Activated CD4-positive, alpha-beta memory T cell treated with anti-CD3 and anti-CD28 coated beads, Interleukin-2, amount 10 ng/mL, durations not matched to agents 7 days and 5 days (primary cell): Measurements from ENCODE around the gene PPFIA1. TPM values are rescaled to one million over a fixed set of nuclear protein-coding genes. Genes with fewer than 3 reads are reported as not detected.

ENCODE experiments used
- CTCF ChIA-PET: fragments of 350-600 bp; sonication (Branson Sonifier 250); formaldehyde crosslinking; loops from one replicate; lab custom pipeline; 2021; ENCODE audit warnings: antibody characterized with exemption, inconsistent platforms; lab: Charles Lee
- POLR2A ChIA-PET: fragments of 350-600 bp; sonication (Branson Sonifier 250); formaldehyde crosslinking; loops from one replicate; lab custom pipeline; 2021; ENCODE audit warnings: antibody characterized with exemption; lab: Charles Lee
- DNase-seq: peaks from one replicate; pipeline ENCODE4 v3.0.0-alpha.2; 2020
- H3K27ac Mint-ChIP-seq: one replicate; pipeline ENCODE4 v1.8.0; 2021; ENCODE audit warnings: mild to moderate bottlenecking, mixed read lengths
- H3K27me3 Mint-ChIP-seq: one replicate; pipeline ENCODE4 v1.8.0; 2021; ENCODE audit warnings: mixed read lengths
- H3K36me3 Mint-ChIP-seq: one replicate; pipeline ENCODE4 v1.8.0; 2021; ENCODE audit warnings: low read depth, mixed read lengths
- H3K4me1 Mint-ChIP-seq: one replicate; pipeline ENCODE4 v1.8.0; 2021; ENCODE audit warnings: mixed read lengths
- H3K4me3 Mint-ChIP-seq: one replicate; pipeline ENCODE4 v1.8.0; 2021; ENCODE audit warnings: mild to moderate bottlenecking, mixed read lengths
- H3K9me3 Mint-ChIP-seq: one replicate; pipeline ENCODE4 v1.8.0; 2021; ENCODE audit warnings: mixed read lengths
- total RNA-seq, 2 experiments: library from RNA; stranded (reverse); gene quantifications; one replicate each; pipeline ENCODE4 v1.2.3, GENCODE V29; 2021

Gene PPFIA1
- total RNA-seq, 2 experiments from 2014 or later: 22.5 to 23.8 TPM

DNA sequence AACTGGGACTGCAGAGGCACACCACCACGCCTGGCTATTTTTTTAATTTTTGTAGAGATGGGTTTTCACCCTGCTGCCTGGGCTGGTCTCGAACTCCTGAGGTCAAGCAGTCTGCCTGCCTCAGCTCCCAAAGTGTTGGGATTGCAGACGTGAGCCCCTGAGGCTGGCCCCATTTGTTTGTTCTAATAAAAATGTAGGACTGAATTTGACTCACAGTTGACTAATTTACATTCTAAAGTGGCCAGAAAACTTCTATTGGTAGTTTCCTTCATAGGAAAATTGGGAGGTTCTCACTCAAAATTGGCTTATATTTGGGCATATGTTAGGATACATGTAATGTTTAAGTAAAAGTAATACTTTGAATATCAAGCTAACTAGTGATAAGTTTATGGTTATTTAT, 35.0 kb downstream of the PPFIA1 start:
- ChIA-PET CTCF (no interaction called here), POLR2A (no interaction called here)
- DNase-seq: no peak
- Mint-ChIP-seq H3K27me3 (no peaks in the 10 kb centered on the region), H3K27ac (no peak overlapping the region), H3K4me1 (no peaks in the 10 kb centered on the region), H3K9me3 (no peaks in the 10 kb centered on the region), H3K36me3 (no peaks in the 10 kb centered on the region), H3K4me3 (no peak overlapping the region)

DNA sequence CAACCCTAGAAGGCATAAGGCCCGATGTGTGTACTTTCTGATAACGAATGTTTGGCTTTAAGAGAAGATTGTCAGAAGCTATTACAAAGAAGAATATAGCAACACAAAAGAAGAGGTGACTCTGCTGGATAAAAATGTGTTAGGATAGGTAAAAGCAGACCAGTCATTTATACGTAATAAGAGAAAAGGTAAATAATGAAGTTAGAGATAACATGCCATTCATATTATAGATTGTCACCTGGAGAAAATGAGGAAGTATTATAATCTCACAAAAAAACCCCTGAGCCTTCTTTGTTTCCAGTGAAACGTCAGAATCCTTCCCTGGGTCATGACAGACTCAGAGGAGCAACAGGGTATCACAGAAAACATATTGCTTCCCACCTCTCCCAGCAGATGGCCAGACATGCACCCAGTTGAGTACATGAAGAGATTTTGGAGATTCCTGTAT, 36.1 kb downstream of the PPFIA1 start:
- POLR2A ChIA-PET: no interaction called here
- CTCF ChIA-PET: no interaction called here
- no peak for DNase-seq
- Mint-ChIP-seq H3K36me3 (peaks cover 2% of the 10 kb centered on the region), H3K27me3 (no peaks in the 10 kb centered on the region), H3K4me3 (no peak overlapping the region), H3K9me3 (no peaks in the 10 kb centered on the region), H3K27ac (no peak overlapping the region), H3K4me1 (peaks cover 1% of the 10 kb centered on the region)

DNA sequence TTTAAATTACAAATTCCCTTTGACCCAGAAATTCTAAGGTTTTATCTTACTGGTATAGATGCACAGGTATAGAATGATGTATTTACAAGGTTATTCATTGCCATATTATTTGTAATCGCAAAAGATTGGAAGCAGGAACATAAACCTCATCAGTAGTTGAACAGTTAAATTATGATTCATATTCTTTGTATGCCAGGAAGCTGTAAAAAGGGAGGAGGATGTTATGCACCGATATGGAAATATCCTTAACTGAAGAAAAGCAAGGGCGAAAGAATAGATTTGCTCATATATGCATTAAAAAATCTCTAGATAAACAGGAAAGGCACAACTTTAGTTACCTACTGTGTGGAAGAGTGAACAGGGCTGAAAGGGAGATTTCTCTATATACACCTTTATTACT, 36.7 kb downstream of the PPFIA1 start:
- Mint-ChIP-seq H3K9me3 (no peaks in the 10 kb centered on the region), H3K27ac (no peak overlapping the region), H3K4me1 (peaks cover 1% of the 10 kb centered on the region), H3K4me3 (no peak overlapping the region), H3K27me3 (no peaks in the 10 kb centered on the region), H3K36me3 (peaks cover 2% of the 10 kb centered on the region)
- DNase-seq: no peak
- POLR2A ChIA-PET: no interaction called here
- CTCF ChIA-PET: no interaction called here

DNA sequence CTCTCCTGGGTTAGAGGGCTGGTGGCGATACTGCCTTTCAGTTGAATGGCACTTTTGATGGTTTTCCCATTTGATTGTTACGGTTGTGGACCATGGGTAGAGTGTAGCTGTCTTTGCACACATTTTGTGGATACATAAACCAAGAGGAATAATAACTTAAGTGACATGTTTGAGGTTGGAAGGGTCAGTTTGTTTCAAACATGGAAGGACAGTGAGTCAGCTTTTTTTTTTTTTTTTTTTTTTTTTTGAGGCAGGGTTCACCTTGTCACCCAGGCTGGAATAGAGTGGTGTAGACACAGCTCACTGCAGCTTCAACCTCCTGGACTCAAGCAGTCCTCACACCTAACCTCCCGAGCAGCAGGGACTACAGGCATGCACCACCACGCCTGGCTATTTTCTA, 41.1 kb downstream of the PPFIA1 start:
- DNase-seq: no peak
- CTCF ChIA-PET: no interaction called here

DNA sequence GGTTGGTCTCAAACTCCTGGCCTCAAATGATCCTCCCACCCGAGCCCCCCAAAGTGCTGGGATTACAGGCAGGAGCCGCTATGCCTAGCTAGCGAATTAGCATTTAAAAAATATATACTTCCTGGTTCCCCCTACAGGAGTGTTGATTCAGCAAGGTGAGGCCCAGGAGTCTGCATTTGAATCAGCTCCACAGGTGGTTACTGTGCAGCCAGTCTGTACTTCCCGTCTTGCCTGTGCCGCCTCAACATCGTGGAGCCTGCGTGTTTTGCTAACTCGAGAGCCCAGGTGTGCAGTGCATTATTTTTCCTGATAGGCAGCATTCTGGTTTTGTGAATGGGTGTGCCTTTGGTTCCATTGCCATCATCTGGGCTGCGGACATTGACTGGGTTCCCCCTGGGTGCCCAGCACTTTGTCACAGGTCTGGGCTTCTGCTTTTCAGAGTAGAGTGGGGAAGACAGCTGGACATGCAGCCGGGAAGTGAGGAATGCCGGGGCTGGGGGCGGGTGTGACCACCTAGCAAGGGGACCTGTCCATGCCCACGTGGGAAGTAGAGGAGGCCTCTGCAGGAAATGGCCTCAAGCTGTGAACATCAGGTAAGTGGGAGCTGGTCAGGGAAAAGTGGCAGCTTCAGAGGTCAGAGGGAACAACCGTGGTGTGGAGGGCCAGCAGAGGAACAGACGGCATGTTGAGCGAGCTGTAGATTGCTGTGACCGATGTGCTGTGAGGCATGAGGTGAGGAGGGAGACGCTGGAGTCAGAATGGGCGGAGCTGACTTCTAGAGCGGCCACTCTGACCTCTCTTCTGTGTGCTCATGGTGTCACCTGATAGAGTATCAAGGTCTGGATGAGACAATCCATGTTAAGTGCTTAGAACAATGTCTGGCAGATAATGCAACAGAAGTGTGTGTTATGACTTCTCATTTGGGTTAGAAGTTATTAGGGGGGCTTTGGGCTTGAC, 42.2 kb downstream of the PPFIA1 start:
- Mint-ChIP-seq H3K27ac (no peak overlapping the region), H3K27me3 (no peaks in the 10 kb centered on the region), H3K4me1 (peaks cover 7% of the 10 kb centered on the region), H3K36me3 (peaks cover 2% of the 10 kb centered on the region), H3K4me3 (no peak overlapping the region), H3K9me3 (no peaks in the 10 kb centered on the region)
- DNase-seq: no peak
- ChIA-PET POLR2A (no interaction called here), CTCF (no interaction called here)

More for the DNA sequence above, 41.1 kb downstream of the PPFIA1 start:
- Mint-ChIP-seq H3K27ac (no peak overlapping the region), H3K36me3 (peaks cover 2% of the 10 kb centered on the region), H3K4me3 (no peak overlapping the region), H3K4me1 (peaks cover 7% of the 10 kb centered on the region), H3K27me3 (no peaks in the 10 kb centered on the region), H3K9me3 (no peaks in the 10 kb centered on the region)
- POLR2A ChIA-PET: no interaction called here

DNA sequence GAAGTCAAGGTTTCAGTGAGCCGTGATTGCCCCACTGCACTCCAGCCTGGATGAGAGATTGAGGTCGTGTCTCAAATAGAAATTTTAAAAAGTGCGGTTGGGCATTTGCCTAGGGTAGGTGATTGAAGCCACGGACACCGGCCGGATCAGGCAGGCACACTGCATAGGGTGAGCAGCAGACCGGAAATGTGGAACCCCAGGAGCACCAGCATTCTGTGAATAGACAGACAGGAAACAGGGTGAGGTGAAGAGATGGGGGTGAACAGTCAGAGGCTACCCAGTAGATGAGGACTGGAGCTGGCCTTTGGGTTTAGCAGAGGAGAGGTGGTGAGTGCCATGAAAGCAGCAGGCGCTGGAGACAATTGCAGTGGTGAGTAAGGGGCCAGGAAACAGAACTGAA, 43.5 kb downstream of the PPFIA1 start:
- Mint-ChIP-seq H3K4me3 (no peak overlapping the region), H3K4me1 (peaks cover 7% of the 10 kb centered on the region), H3K27ac (no peak overlapping the region), H3K9me3 (no peaks in the 10 kb centered on the region), H3K27me3 (no peaks in the 10 kb centered on the region), H3K36me3 (peaks cover 2% of the 10 kb centered on the region)
- ChIA-PET CTCF (no interaction called here), POLR2A (no interaction called here)
- no peak for DNase-seq

DNA sequence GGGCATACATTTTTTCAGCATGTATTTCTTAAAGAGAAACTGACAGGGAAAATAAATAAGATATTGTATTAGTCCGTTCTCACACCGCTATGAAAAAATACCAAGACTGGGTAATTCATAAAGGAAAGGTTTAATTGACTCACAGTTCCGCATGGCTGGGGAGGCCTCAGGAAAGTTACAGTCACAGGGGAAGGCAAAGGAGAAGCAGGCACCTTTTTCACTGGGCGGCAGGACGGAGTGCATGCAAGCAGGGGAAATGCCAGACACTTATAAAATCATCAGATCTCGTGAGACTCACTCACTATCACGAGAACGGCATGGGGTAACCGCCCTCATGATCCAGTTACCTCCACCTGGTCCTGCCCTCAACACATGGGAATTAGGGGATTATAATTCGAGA, 44.2 kb downstream of the PPFIA1 start:
- no peak for DNase-seq
- H3K27ac Mint-ChIP-seq: no peak overlapping the region
- ChIA-PET POLR2A (interaction anchor here (1.4 kb wide), 1 partner anchor 19 kb away, joined by 3 read pairs; no protein-coding TSS in a partner anchor), CTCF (no interaction called here)
- no peaks in the 10 kb centered on the region for H3K9me3 Mint-ChIP-seq
- H3K27me3 Mint-ChIP-seq: no peaks in the 10 kb centered on the region
- H3K36me3 Mint-ChIP-seq: peaks cover 2% of the 10 kb centered on the region
- no peak overlapping the region for H3K4me3 Mint-ChIP-seq
- H3K4me1 Mint-ChIP-seq: peaks cover 7% of the 10 kb centered on the region

DNA sequence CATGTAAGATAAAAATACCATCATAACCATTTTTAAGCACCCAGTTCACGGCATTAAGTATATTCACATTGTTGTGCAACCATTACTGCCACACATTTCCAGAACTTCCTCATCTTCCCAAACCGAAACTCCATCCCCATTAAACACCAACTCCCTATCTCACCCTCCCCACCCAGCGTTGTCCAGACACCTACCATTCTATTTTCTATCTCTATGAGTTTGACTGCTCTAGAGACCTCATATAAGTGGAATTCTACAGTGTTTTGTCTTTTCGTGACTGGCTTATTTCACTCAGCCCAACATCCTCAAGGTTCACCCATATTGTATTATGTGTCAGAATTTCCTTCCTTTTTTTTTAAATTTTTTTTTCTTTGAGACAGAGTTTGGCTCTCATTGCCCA, 45.2 kb downstream of the PPFIA1 start:
- Mint-ChIP-seq H3K4me1 (peaks cover 7% of the 10 kb centered on the region), H3K27me3 (no peaks in the 10 kb centered on the region), H3K4me3 (no peak overlapping the region), H3K27ac (no peak overlapping the region), H3K9me3 (no peaks in the 10 kb centered on the region), H3K36me3 (peaks cover under 1% of the 10 kb centered on the region)
- CTCF ChIA-PET: no interaction called here
- DNase-seq: no peak
- POLR2A ChIA-PET: interaction anchor here (1.4 kb wide), 1 partner anchor 18 kb away, joined by 3 read pairs; no protein-coding TSS in a partner anchor

DNA sequence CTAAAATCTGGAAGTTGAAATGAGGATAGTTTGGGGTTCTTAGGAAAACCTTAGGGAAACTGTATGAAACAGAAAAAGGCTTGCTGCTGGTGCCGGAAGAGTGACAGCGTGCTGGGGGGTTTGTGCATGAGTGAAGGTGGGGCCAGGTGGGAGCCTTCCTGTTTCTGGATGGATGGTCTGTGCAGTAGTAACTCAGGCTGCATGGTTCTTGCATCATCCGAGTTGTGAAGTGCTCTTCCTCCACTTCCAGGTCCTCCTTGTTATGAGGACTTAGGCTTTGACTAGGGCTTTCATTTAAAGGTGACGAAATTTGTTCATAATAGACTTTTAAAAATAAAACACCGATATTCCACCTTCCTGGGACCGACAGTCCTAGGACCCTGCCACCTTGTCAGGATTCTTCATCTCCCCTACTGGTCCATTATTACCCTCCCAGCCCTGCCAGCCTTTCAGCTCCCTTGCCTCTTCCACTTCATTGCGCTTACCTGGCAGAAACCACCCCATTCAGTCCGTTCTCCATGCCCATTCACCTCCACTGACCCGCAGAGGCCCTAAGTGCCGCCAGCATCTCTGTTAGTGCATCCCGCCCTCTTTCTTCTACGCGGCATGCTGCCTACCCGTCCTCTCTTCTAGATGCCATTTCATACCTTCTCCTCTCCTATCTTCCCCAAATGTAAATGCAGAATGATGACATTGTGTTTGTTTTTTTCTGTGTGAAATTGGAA, 47.3 kb downstream of the PPFIA1 start:
- CTCF ChIA-PET: no interaction called here
- peaks cover 3% of the 10 kb centered on the region for H3K36me3 Mint-ChIP-seq

DNA sequence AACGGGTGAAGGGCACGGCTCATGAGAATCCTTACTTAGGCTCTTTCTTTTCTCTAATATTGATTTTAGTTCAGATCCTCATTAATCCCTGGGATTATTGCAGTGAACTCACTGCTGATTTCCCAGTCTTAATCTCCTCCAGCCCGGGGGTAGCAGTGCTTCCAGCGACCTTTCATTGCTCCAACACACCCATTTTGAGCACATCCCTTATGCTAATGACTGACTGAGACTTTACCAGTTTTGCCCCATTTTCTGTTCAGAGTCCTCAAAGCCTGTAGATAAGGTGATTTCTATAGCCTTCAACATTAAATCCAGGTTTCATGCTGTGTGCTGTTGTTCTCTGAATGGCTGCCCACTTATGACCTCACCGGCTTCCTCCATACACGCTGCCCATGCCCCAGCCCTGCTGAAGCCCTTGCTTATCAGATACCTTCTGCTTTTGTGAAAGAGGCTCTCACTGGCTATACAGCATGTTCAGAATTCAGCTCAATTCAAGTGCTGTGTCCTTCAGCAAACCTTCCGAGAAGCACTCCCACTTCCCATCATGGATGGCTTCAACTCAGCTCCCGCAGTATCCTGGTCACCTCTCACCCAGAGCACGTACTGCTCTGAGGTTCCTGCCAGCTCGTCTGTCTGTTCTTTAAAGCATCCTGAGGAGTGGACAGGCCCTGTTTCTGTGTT, 49.0 kb downstream of the PPFIA1 start:
- H3K27ac Mint-ChIP-seq: no peak overlapping the region
- POLR2A ChIA-PET: no interaction called here
- H3K27me3 Mint-ChIP-seq: no peaks in the 10 kb centered on the region
- H3K4me1 Mint-ChIP-seq: peaks cover 10% of the 10 kb centered on the region
- CTCF ChIA-PET: interaction anchor here (0.6 to 0.7 kb wide), 2 partner anchors 30 to 51 kb away, joined by 3 read pairs; no protein-coding TSS in a partner anchor
- no peaks in the 10 kb centered on the region for H3K9me3 Mint-ChIP-seq
- no peak for DNase-seq
- peaks cover 8% of the 10 kb centered on the region for H3K36me3 Mint-ChIP-seq
- H3K4me3 Mint-ChIP-seq: no peak overlapping the region

More for the DNA sequence above, 47.3 kb downstream of the PPFIA1 start:
- H3K27me3 Mint-ChIP-seq: no peaks in the 10 kb centered on the region
- DNase-seq: no peak
- no peak overlapping the region for H3K4me3 Mint-ChIP-seq
- POLR2A ChIA-PET: no interaction called here
- H3K9me3 Mint-ChIP-seq: no peaks in the 10 kb centered on the region
- H3K4me1 Mint-ChIP-seq: peaks cover 6% of the 10 kb centered on the region
- H3K27ac Mint-ChIP-seq: no peak overlapping the region

DNA sequence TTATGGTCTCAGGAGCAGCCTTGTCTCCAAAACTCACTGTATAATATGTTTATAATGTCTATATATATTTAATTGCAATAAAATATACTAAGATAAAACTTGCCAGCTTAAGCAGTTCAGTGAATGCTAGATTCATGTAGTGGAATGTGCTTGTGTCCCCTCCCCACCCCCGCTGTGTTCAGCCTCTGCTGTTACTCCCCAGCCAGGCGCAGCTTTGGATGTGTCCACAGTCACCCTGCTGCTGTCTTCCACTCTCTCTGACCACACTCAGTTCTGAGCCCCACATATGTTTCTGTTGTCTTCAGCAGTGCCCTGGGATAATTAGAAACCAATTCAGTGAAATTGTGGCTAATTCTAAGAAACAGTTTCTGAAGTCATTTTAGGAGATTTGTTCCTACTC, 52.2 kb downstream of the PPFIA1 start:
- peaks cover 10% of the 10 kb centered on the region for H3K4me1 Mint-ChIP-seq
- H3K27me3 Mint-ChIP-seq: no peaks in the 10 kb centered on the region
- no peak overlapping the region for H3K4me3 Mint-ChIP-seq
- ChIA-PET POLR2A (no interaction called here), CTCF (no interaction called here)
- H3K9me3 Mint-ChIP-seq: no peaks in the 10 kb centered on the region
- no peak overlapping the region for H3K27ac Mint-ChIP-seq
- DNase-seq: no peak
- H3K36me3 Mint-ChIP-seq: peaks cover 25% of the 10 kb centered on the region

DNA sequence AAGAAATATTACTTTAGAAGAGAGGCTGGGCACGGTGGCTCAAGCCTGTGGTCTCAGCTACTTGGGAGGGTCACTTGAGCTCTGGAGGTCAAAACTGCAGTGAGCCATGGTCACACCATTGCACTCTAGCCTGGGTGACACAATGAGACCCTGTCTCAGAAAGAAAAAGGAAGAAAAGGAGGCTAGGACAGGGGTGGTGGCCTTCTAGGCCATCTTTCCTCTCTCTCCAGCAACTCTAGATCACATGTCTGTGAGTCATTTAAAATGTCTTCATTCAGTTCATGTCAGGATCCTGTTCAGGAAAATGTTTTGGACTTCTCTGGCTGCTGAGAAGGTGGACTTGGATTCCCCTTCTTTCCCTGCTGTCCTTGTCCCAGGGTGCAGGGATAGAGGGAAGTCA, 53.3 kb downstream of the PPFIA1 start:
- Mint-ChIP-seq H3K27ac (no peak overlapping the region), H3K9me3 (no peaks in the 10 kb centered on the region), H3K36me3 (peaks cover 32% of the 10 kb centered on the region), H3K4me3 (no peak overlapping the region), H3K27me3 (no peaks in the 10 kb centered on the region), H3K4me1 (peaks cover 12% of the 10 kb centered on the region)
- no peak for DNase-seq
- ChIA-PET CTCF (no interaction called here), POLR2A (no interaction called here)
